Measurements from ENCODE around the gene PCCA.

DNA sequence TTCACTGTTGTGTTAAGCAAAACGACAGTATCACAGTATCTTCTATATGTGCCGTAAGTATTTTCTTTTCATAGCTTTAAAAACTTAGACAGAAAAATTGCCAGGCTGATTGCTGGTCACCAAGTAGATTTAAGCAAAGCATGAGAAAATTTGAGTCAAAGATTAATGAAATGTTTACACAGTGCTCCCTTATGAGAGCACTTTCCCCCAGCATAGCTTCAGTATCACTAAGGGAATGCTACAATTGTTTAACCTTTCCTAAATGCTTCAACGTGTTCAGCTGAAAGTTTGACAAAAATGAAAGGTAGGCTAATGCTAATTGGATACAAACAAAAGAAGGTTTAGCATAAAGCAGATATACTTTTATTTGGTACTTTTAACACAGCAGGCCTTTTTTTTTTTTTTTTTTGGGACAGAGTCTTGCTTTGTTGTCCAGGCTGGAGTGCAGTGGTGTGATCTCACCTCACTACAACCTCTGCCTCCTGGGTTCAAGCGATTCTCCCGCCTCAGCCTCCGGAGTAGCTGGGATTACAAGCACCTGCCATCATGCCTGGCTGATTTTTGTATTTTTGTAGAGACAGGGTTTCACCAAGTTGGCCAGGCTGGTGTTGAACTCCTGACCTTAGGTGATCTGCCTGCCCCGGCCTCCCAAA, 23.4 kb downstream of the PCCA start:
- TF ChIP-seq ZNF274 (IDR thresholded peaks at IDR 0.05; ENCODE audit: low read depth, low read length) = no peak
- TF ChIP-seq SUZ12 (IDR thresholded peaks at IDR 0.05; ENCODE audit: extremely low read depth, insufficient read depth, insufficient read length) = no peak
- no peak for TF ChIP-seq YY1 (IDR thresholded peaks at IDR 0.05; ENCODE audit: insufficient read depth, insufficient read length)
